Amniotic epithelial cell (primary cell): ENCODE results near the gene DCDC2B.

ENCODE experiments used
- DNase-seq: peaks from one replicate; pipeline ENCODE4 v3.0.0-alpha.2; 2010; ENCODE audit warnings: low read depth

Gene DCDC2B

GRCh38 chr1:32195972-32196823, 12.7 kb upstream of the DCDC2B start:
- peak; percentile 78 for DNase-seq

GRCh38 chr1:32197074-32197473, 11.8 kb upstream of the DCDC2B start:
- DNase-seq, result no peak

GRCh38 chr1:32197837-32198236, 11.1 kb upstream of the DCDC2B start:
- no peak for DNase-seq

- DNase-seq, result no peak
Observed at GRCh38 chr1:32198237-32199042, 10.4 kb upstream of the DCDC2B start.

- DNase-seq, result no peak
Observed at GRCh38 chr1:32199043-32199716, 9.7 kb upstream of the DCDC2B start.

- DNase-seq, result no peak
Observed at GRCh38 chr1:32199717-32200072, 9.2 kb upstream of the DCDC2B start.

- DNase-seq, result peak; percentile 73
Observed at GRCh38 chr1:32200226-32201010, 8.5 kb upstream of the DCDC2B start, which contains the start of gene CCDC28B. Gene CCDC28B, plus strand, starts transcription at chr1:32200595. Its CDS starts 1,341 bp downstream, at chr1:32201936.

- DNase-seq, result no peak
Observed at GRCh38 chr1:32201011-32201855, 7.7 kb upstream of the DCDC2B start.

GRCh38 chr1:32204943-32205361, 3.9 kb upstream of the DCDC2B start:
- DNase-seq, result no peak

- peak; percentile 67 for DNase-seq
Observed at GRCh38 chr1:32205401-32206370, 3.2 kb upstream of the DCDC2B start, which contains the start of gene IQCC. Gene IQCC, plus strand, starts transcription at chr1:32205671. Its CDS starts 11 bp downstream, at chr1:32205682.

- DNase-seq, result no peak
Observed at GRCh38 chr1:32208469-32208868, 420 bp upstream of the DCDC2B start.

- DNase-seq, result peak; percentile 53
Observed at GRCh38 chr1:32215629-32216480, 7.0 kb downstream of the DCDC2B start.

GRCh38 chr1:32216566-32216965, 7.7 kb downstream of the DCDC2B start:
- DNase-seq, result no peak

- peak; percentile 36 for DNase-seq
Observed at GRCh38 chr1:32219022-32219421, 10.1 kb downstream of the DCDC2B start.

- DNase-seq, result no peak
Observed at GRCh38 chr1:32220746-32221580, 12.1 kb downstream of the DCDC2B start.

GRCh38 chr1:32221581-32221979, 12.7 kb downstream of the DCDC2B start:
- no peak for DNase-seq

GRCh38 chr1:32221980-32222755, 13.3 kb downstream of the DCDC2B start, which contains the start of the genes EIF3I and TMEM234:
Gene EIF3I, plus strand, starts transcription at chr1:32222407. Its CDS starts 35 bp downstream, at chr1:32222442.
Gene TMEM234, minus strand, starts transcription at chr1:32222353. Its CDS starts 31 bp downstream, at chr1:32222322.
- DNase-seq, result peak; percentile 89
